ENCODE measurements around the gene TRAPPC2L.

DNA sequence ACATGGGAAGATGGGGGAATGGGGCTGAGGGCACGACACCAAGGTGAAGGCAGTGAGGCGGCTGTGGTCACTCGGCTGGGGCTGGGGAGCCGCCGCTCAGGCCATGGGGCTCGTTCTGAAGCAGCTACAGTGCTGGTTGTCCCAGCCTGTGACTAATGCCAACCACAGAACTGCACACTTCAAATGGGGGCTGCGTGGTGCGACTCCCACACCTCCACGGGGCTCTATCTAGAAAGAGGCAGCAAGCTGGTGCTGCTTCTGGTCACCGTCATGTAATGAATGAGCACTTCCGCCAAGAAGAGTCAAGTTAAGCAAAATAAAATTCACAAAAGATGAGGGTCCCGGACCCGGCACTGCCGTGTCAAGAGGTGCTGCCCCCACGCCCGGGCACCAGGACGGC lies 20.1 kb upstream of the TRAPPC2L start:
- no peak for TF ChIP-seq CTCF (IDR thresholded peaks at IDR 0.05)
- TF ChIP-seq POLR2A (IDR thresholded peaks at IDR 0.05): no peak
- no peak for TF ChIP-seq POLR2AphosphoS5 (IDR thresholded peaks at IDR 0.05)
